Measurements from ENCODE around the gene PTRHD1. TPM values are rescaled to one million over a fixed set of nuclear protein-coding genes. Genes with fewer than 3 reads are reported as not detected.

Gene PTRHD1
- total RNA-seq, 6 donors from 2014 or later: 13.8 to 45.8 (median 27.6) TPM

- WGBS, 2 donors: 70 to 76% methylated on average over 6 of the region's 6 CpGs
- no peak overlapping the region for H3K27ac ChIP-seq
These were observed 26.6 kb downstream of the PTRHD1 start for GRCh38 chr2:24766609-24767008.

GRCh38 chr2:24763843-24764242 lies 29.3 kb downstream of the PTRHD1 start:
- Histone ChIP-seq H3K36me3 (peaks cover 14 to 57% (median 29%) of the 10 kb centered on the region in 4 donors), H3K27me3 (no peaks in the 10 kb centered on the region), H3K9me3 (no peaks in the 10 kb centered on the region), H3K4me3 (no peak overlapping the region), H3K4me1 (peaks cover 0 to 5% (median 0%) of the 10 kb centered on the region in 4 donors), H3K27ac (no peak overlapping the region)
- no peak for ATAC-seq (ENCODE audit: low FRiP score in 2 of 2)
- WGBS, 2 donors: 97% methylated on average over 4 of the region's 4 CpGs
- TF ChIP-seq POLR2AphosphoS5 (IDR thresholded peaks at IDR 0.05) (no peak), POLR2A (IDR thresholded peaks at IDR 0.05) (no peak), CTCF (IDR thresholded peaks at IDR 0.05) (no peak), EP300 (IDR thresholded peaks at IDR 0.05) (no peak)
- DNase-seq: no peak

More at GRCh38 chr2:24766609-24767008, 26.6 kb downstream of the PTRHD1 start:
- ATAC-seq (ENCODE audit: low FRiP score in 2 of 2): no peak
- H3K4me1 ChIP-seq: peaks cover 0 to 5% (median 0%) of the 10 kb centered on the region in 4 donors
- H3K9me3 ChIP-seq: no peaks in the 10 kb centered on the region
- no peaks in the 10 kb centered on the region for H3K27me3 ChIP-seq
- TF ChIP-seq POLR2A (IDR thresholded peaks at IDR 0.05) (no peak), POLR2AphosphoS5 (IDR thresholded peaks at IDR 0.05) (no peak), CTCF (IDR thresholded peaks at IDR 0.05) (no peak), EP300 (IDR thresholded peaks at IDR 0.05) (no peak)
- H3K4me3 ChIP-seq: no peak overlapping the region
- H3K36me3 ChIP-seq: peaks cover 14 to 49% (median 25%) of the 10 kb centered on the region in 4 donors
- no peak for DNase-seq

DNA sequence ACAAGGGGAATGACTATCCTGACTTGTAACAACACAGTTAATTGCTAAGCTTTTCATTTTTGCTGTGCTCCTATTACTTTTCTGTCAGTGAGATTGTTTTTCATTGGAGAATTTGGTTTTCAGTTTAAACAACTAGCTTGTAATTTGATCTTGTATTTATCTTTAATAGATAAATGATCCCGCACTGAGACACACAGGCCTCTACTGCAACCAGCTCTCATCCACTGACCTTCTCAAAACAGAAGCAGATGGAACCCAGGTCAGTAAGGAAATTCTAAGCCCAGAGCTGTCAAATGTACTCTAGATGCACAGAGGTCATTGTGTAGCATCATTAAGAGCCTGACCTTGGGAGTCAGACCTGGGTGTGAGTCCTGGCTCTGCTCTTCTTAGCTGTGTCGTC lies 30.7 kb downstream of the PTRHD1 start:
- 80 to 87% methylated on average over 2 of the region's 2 CpGs for WGBS, 2 donors
- DNase-seq (no peak), ATAC-seq (ENCODE audit: low FRiP score in 2 of 2) (no peak)
- Histone ChIP-seq H3K27ac (no peak overlapping the region), H3K36me3 (peaks cover 17 to 65% (median 36%) of the 10 kb centered on the region in 4 donors), H3K27me3 (no peaks in the 10 kb centered on the region), H3K9me3 (no peaks in the 10 kb centered on the region), H3K4me3 (no peak overlapping the region), H3K4me1 (no peaks in the 10 kb centered on the region)
- TF ChIP-seq EP300 (IDR thresholded peaks at IDR 0.05): no peak
- TF ChIP-seq POLR2AphosphoS5 (IDR thresholded peaks at IDR 0.05): no peak
- TF ChIP-seq POLR2A (IDR thresholded peaks at IDR 0.05): no peak
- TF ChIP-seq CTCF (IDR thresholded peaks at IDR 0.05): no peak

DNA sequence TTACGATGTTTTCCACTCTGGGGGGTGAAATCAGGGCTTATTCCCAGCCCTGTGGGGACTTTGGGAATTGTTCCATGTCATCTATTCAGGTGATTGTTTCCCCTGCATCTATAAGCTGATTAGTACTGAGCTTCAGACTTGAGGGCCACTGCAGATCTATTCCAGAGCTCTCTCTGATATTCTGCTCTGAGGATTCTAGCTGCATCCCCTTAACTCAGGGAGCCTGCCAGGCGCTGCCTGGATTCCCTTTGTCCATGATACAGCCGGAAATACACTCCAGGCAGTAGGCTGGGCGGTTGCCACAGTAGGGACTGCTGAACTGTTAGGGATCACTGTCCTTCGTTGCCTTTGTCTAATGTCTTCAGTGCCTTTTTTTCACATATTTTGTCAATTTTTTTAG lies 31.3 kb downstream of the PTRHD1 start:
- Histone ChIP-seq H3K4me3 (no peak overlapping the region), H3K36me3 (peaks cover 17 to 71% (median 36%) of the 10 kb centered on the region in 4 donors), H3K27ac (no peak overlapping the region), H3K4me1 (no peaks in the 10 kb centered on the region), H3K9me3 (no peaks in the 10 kb centered on the region), H3K27me3 (no peaks in the 10 kb centered on the region)
- ATAC-seq (ENCODE audit: low FRiP score in 2 of 2) (no peak), DNase-seq (no peak)
- 88 to 95% methylated on average over 5 of the region's 5 CpGs for WGBS, 2 donors
- no peak for TF ChIP-seq CTCF (IDR thresholded peaks at IDR 0.05)
- TF ChIP-seq EP300 (IDR thresholded peaks at IDR 0.05): no peak
- TF ChIP-seq POLR2A (IDR thresholded peaks at IDR 0.05): no peak
- no peak for TF ChIP-seq POLR2AphosphoS5 (IDR thresholded peaks at IDR 0.05)

- 94 to 100% methylated on average over 1 of the region's 1 CpG for WGBS, 2 donors
- H3K36me3 ChIP-seq: peaks cover 9 to 83% (median 29%) of the 10 kb centered on the region in 4 donors
- no peaks in the 10 kb centered on the region for H3K27me3 ChIP-seq
- no peak for TF ChIP-seq EP300 (IDR thresholded peaks at IDR 0.05)
- no peak for TF ChIP-seq CTCF (IDR thresholded peaks at IDR 0.05)
- TF ChIP-seq POLR2A (IDR thresholded peaks at IDR 0.05): no peak
- TF ChIP-seq POLR2AphosphoS5 (IDR thresholded peaks at IDR 0.05): no peak
- no peak overlapping the region for H3K4me3 ChIP-seq
- DNase-seq: no peak
- H3K9me3 ChIP-seq: no peaks in the 10 kb centered on the region
- no peak overlapping the region for H3K27ac ChIP-seq
- ATAC-seq (ENCODE audit: low FRiP score in 2 of 2): no peak
- H3K4me1 ChIP-seq: no peaks in the 10 kb centered on the region
These were observed 36.4 kb downstream of the PTRHD1 start for GRCh38 chr2:24756789-24757188.
